ENCODE results near the gene CCDC15.

DNA sequence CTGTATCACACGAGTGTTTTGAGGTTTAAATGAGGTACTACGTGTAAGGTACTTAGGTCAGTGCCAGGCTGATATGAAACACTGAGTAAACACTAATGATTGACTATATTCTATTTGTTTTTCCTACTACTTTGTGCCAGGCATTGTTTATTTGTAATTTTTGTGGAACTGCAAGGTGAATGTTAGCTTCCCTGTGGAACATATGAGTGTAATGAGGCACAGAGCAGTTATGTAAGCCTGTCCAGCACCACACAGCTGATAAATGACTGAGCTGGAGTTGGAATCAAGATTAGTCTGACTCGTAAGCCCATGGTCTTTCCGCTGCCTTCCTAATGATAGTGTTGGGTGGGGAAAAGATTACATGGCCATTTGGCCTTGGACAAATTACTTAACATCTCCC, 115.0 kb downstream of the CCDC15 start:
- TF ChIP-seq, protein P1, sequence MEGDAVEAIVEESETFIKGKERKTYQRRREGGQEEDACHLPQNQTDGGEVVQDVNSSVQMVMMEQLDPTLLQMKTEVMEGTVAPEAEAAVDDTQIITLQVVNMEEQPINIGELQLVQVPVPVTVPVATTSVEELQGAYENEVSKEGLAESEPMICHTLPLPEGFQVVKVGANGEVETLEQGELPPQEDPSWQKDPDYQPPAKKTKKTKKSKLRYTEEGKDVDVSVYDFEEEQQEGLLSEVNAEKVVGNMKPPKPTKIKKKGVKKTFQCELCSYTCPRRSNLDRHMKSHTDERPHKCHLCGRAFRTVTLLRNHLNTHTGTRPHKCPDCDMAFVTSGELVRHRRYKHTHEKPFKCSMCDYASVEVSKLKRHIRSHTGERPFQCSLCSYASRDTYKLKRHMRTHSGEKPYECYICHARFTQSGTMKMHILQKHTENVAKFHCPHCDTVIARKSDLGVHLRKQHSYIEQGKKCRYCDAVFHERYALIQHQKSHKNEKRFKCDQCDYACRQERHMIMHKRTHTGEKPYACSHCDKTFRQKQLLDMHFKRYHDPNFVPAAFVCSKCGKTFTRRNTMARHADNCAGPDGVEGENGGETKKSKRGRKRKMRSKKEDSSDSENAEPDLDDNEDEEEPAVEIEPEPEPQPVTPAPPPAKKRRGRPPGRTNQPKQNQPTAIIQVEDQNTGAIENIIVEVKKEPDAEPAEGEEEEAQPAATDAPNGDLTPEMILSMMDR (IDR thresholded peaks at IDR 0.05), result no peak
- TF ChIP-seq POLR2A (IDR thresholded peaks at IDR 0.05), result no peak
- TF ChIP-seq EP300 (IDR thresholded peaks at IDR 0.05), result no peak
